Measurements from ENCODE around the gene MST1. TPM values are rescaled to one million over a fixed set of nuclear protein-coding genes. Genes with fewer than 3 reads are reported as not detected.

Gene MST1
- total RNA-seq, 4 donors from 2014 or later, result 2.3 to 12.2 (median 2.7) TPM

- Histone ChIP-seq H3K36me3 (peaks cover 6 to 35% (median 23%) of the 10 kb centered on the region in 3 donors), H3K4me1 (peaks cover 14 to 36% (median 19%) of the 10 kb centered on the region in 3 donors), H3K27ac (peak within 1 kb of the TSS; percentile 83 to 97 (median 97)), H3K27me3 (no peaks in the 10 kb centered on the region), H3K4me3 (peak within 1 kb of the TSS; percentile 66 to 93 (median 85)), H3K9me3 (no peaks in the 10 kb centered on the region)
- intact Hi-C loops (cut with DNase I), result loop anchor here (5.0 kb wide), 1 partner anchor 137 kb away; no protein-coding TSS in a partner anchor
- 1% methylated on average over 28 of the region's 71 CpGs; no CpG with 5 or more reads in 1 of the 2 donors for WGBS, 2 donors
- peak in 1 of 6 experiments; percentile 14 for TF ChIP-seq CTCF (IDR thresholded peaks at IDR 0.05)
- peak in 3 of 4 donors; percentile 67 to 79 (median 69) for TF ChIP-seq POLR2A (IDR thresholded peaks at IDR 0.05)
- no peak for DNase-seq
Measured at GRCh38 chr3:49673715-49674496, 15.4 kb downstream of the MST1 start, which contains the start of gene APEH. TSS of gene APEH (plus strand) at chr3:49674351. CDS start at chr3:49674402, 51 bp downstream.

DNA sequence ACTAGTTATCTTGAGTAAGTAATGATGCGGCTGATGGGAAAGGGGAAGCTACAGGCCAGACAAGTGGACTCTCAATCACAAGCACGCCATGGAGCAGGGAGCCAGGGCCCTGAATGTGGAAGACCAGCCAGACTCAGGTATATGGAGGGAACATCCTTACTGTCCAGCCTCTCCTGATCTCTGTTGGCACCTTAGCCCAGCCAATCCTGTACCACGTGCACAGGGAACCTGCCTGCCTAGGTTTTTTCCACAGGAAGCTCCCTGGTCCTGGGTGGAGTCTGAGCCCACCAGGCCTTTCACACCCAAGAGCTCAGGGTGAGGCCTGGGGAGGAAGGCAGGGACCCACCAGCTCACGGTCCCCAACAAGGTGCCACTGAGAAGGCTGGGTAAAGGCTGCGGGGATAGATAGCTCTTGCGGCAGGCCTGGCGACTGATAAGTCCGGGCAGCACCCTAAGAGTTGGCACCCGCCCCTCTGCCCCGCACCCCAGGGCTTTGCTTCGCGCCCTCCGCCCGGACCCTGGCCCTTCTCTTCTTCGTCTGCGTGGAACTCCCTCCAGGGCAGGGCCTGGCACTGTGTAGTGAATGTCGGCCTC, 16.1 kb downstream of the MST1 start:
- 7 to 28% methylated on average over 5 to 14 of the region's 17 CpGs for WGBS, 2 donors
- Histone ChIP-seq H3K27ac (peak overlapping the region; percentile 83 to 97 (median 97)), H3K36me3 (peaks cover 0 to 28% (median 18%) of the 10 kb centered on the region in 3 donors), H3K4me1 (peaks cover 18 to 43% (median 19%) of the 10 kb centered on the region in 3 donors), H3K9me3 (no peaks in the 10 kb centered on the region), H3K4me3 (peak overlapping the region; percentile 66 to 93 (median 85)), H3K27me3 (peaks cover 0 to 4% (median 0%) of the 10 kb centered on the region in 4 donors)
- intact Hi-C loops (cut with DNase I), result loop anchor here (5.0 kb wide), 1 partner anchor 136 kb away; no protein-coding TSS in a partner anchor
- TF ChIP-seq CTCF (IDR thresholded peaks at IDR 0.05) (no peak), POLR2A (IDR thresholded peaks at IDR 0.05) (no peak)
- DNase-seq, result no peak

- Histone ChIP-seq H3K9me3 (no peaks in the 10 kb centered on the region), H3K4me3 (no peak overlapping the region), H3K27me3 (peaks cover 0 to 16% (median 0%) of the 10 kb centered on the region in 4 donors), H3K36me3 (peaks cover 0 to 12% (median 7%) of the 10 kb centered on the region in 3 donors), H3K27ac (no peak overlapping the region), H3K4me1 (peaks cover 18 to 43% (median 19%) of the 10 kb centered on the region in 3 donors)
- intact Hi-C loops (cut with DNase I), result loop anchor here (5.0 kb wide), 1 partner anchor 134 kb away; no protein-coding TSS in a partner anchor
- WGBS, 2 donors, result 36% methylated on average over 9 to 11 of the region's 11 CpGs
- TF ChIP-seq CTCF (IDR thresholded peaks at IDR 0.05) (peak; percentile 54 to 92 (median 86)), POLR2A (IDR thresholded peaks at IDR 0.05) (no peak)
- no peak for DNase-seq
Measured at GRCh38 chr3:49671291-49672288, 17.7 kb downstream of the MST1 start.

- no peak for TF ChIP-seq CTCF (IDR thresholded peaks at IDR 0.05)
- TF ChIP-seq POLR2A (IDR thresholded peaks at IDR 0.05), result no peak
- H3K27me3 ChIP-seq, result peaks cover 0 to 20% (median 0%) of the 10 kb centered on the region in 4 donors
- H3K36me3 ChIP-seq, result peaks cover 0 to 5% (median 1%) of the 10 kb centered on the region in 3 donors
- no peaks in the 10 kb centered on the region for H3K9me3 ChIP-seq
- H3K4me1 ChIP-seq, result peaks cover 18 to 40% (median 19%) of the 10 kb centered on the region in 3 donors
- no peak overlapping the region for H3K27ac ChIP-seq
- intact Hi-C loops (cut with DNase I), result loop anchor here (5.0 kb wide), 1 partner anchor 134 kb away; no protein-coding TSS in a partner anchor
- DNase-seq, result no peak
- WGBS, 2 donors, result 57 to 71% methylated on average over 6 of the region's 6 CpGs
- H3K4me3 ChIP-seq, result no peak overlapping the region
Measured at GRCh38 chr3:49670940-49671290, 18.4 kb downstream of the MST1 start.

Measured in esophagus squamous epithelium (tissue), 5 donors.